K562 (cell line): ENCODE measurements around the gene SLC4A1. TPM values are rescaled to one million over a fixed set of nuclear protein-coding genes. Genes with fewer than 3 reads are reported as not detected.
A peak's percentile ranks its signal among the peaks of the same experiment; 100 is the strongest.

ENCODE experiments used
- ATF4 ChIP-seq: fragments of 450-650 bp; formaldehyde crosslinking; IDR thresholded peaks from 2 replicates; pipeline ENCODE4 v1.4.0; 2022; ENCODE audit warnings: mild to moderate bottlenecking, moderate library complexity
- E2F3 ChIP-seq: fragments of 250-450 bp; sonication (Bioruptor Pico); IDR thresholded peaks from 2 replicates; pipeline ENCODE4 v1.4.0; 2020; ENCODE audit warnings: mild to moderate bottlenecking
- ELF1 ChIP-seq: fragments of 200-800 bp; sonication (Bioruptor generic); IDR thresholded peaks from 2 replicates; pipeline ENCODE4 v1.6.1; 2016; ENCODE audit warnings: missing genetic modification characterization, missing compliant biosample characterization
- FOXP1 ChIP-seq: sonication (generic); formaldehyde crosslinking; IDR thresholded peaks from 2 replicates; pipeline ENCODE4 v1.8.0; 2022; ENCODE audit warnings: mild to moderate bottlenecking, missing genetic modification reagents
- HOXB6 ChIP-seq: fragments of 250-450 bp; sonication (Bioruptor Pico); IDR thresholded peaks from 2 replicates; pipeline ENCODE4 v1.5.1; 2022; ENCODE audit warnings: mild to moderate bottlenecking, borderline replicate concordance
- ID3 ChIP-seq, 2 experiments: fragments of 250-450 bp in 1 of 2; fragments of 450-650 bp in 1 of 2; sonication (Bioruptor Pico) in 1 of 2; IDR thresholded peaks; 2 replicates each; pipeline versions ENCODE4 v1.6.1 to v1.8.0; 2016 to 2021; ENCODE audit warnings: mild to moderate bottlenecking in 2 of 2, moderate library complexity in 2 of 2, missing compliant biosample characterization in 1 of 2, missing genetic modification characterization in 1 of 2
- MAFF ChIP-seq: IDR thresholded peaks from 2 replicates; pipeline ENCODE4 v1.6.1; 2012; ENCODE audit warnings: low read length, improper control_type of control experiment
- MCM2 ChIP-seq: fragments of 450-650 bp; IDR thresholded peaks from 2 replicates; pipeline ENCODE4 v1.6.1; 2017; ENCODE audit warnings: low read depth, mild to moderate bottlenecking
- MCM3 ChIP-seq: fragments of 450-650 bp; IDR thresholded peaks from 2 replicates; pipeline ENCODE4 v1.6.1; 2016
- MYC ChIP-seq, 2 experiments: fragments of 250-450 bp in 1 of 2; sonication (Bioruptor Pico) in 1 of 2; IDR thresholded peaks; 2 replicates each; pipeline versions ENCODE4 v1.5.1 to v1.6.1; 2012 to 2021; ENCODE audit warnings: low read depth in 2 of 2, borderline replicate concordance in 1 of 2, improper control_type of control experiment in 1 of 2, low read length in 1 of 2, mild to moderate bottlenecking in 1 of 2, moderate library complexity in 1 of 2
- NFE2 ChIP-seq: IDR thresholded peaks from 2 replicates; pipeline ENCODE4 v1.6.1; 2014; ENCODE audit warnings: antibody characterized with exemption, low read depth
- NFIC ChIP-seq: fragments of 450-650 bp; IDR thresholded peaks from 2 replicates; pipeline ENCODE4 v1.6.1; 2017; ENCODE audit warnings: mild to moderate bottlenecking, inconsistent platforms
- NFYB ChIP-seq: IDR thresholded peaks from 2 replicates; pipeline ENCODE4 v1.6.1; 2011; ENCODE audit warnings: mild to moderate bottlenecking, moderate library complexity; ENCODE audit not compliant: insufficient read length; ENCODE audit errors: extremely low read depth
- PHF21A ChIP-seq: fragments of 450-650 bp; IDR thresholded peaks from 2 replicates; pipeline ENCODE4 v1.6.1; 2017; ENCODE audit warnings: low read depth, borderline replicate concordance
- SREBF1 ChIP-seq: fragments of 150-350 bp; IDR thresholded peaks from 2 replicates; pipeline ENCODE4 v1.6.1; 2014; ENCODE audit warnings: antibody characterized with exemption, low read depth, low read length, borderline replicate concordance
- U2AF1 ChIP-seq: fragments of 200-400 bp; formaldehyde crosslinking; optimal IDR thresholded peaks from 2 replicates; pipeline ENCODE3; 2017; ENCODE audit warnings: mild to moderate bottlenecking, low read depth, low read length, moderate library complexity
- WHSC1 ChIP-seq: IDR thresholded peaks from one replicate; pipeline ENCODE4 v1.6.1; 2012; ENCODE audit warnings: low read length, control low read depth, inconsistent platforms
- XRCC4 ChIP-seq: IDR thresholded peaks from one replicate; pipeline ENCODE4 v1.6.1; 2011; ENCODE audit not compliant: insufficient read depth, insufficient read length; ENCODE audit errors: extremely low read depth
- ZFP91 ChIP-seq: sonication (generic); formaldehyde crosslinking; IDR thresholded peaks from 2 replicates; pipeline ENCODE4 v1.8.0; 2022; ENCODE audit warnings: mild to moderate bottlenecking, missing genetic modification reagents
- ZNF143 ChIP-seq: sonication (generic); formaldehyde crosslinking; IDR thresholded peaks from 2 replicates; pipeline ENCODE4 v1.9.0; 2022; ENCODE audit warnings: mild to moderate bottlenecking, missing genetic modification reagents
- ZNF174 ChIP-seq: fragments of 250-450 bp; sonication (Bioruptor Pico); IDR thresholded peaks from 2 replicates; pipeline ENCODE4 v1.4.0; 2020; ENCODE audit warnings: mild to moderate bottlenecking
- ZNF24 ChIP-seq: fragments of 450-650 bp; IDR thresholded peaks from 2 replicates; pipeline ENCODE4 v1.6.1; 2016
- ZNF316 ChIP-seq: fragments of 450-650 bp; IDR thresholded peaks from 2 replicates; pipeline ENCODE4 v1.6.1; 2016
- ZNF584 ChIP-seq: fragments of 200-800 bp; sonication (Bioruptor generic); IDR thresholded peaks from 2 replicates; pipeline ENCODE4 v1.6.1; 2016; ENCODE audit warnings: low read depth, mild to moderate bottlenecking, missing genetic modification characterization, missing compliant biosample characterization
- ZSCAN32 ChIP-seq: fragments of 450-650 bp; formaldehyde crosslinking; IDR thresholded peaks from 2 replicates; pipeline ENCODE4 v1.4.0; 2020; ENCODE audit warnings: mild to moderate bottlenecking, moderate library complexity
- polyA plus RNA-seq, 8 experiments: library from polyadenylated mRNA; depleted of rRNA in 4 of 8; stranded (reverse) in 5 of 8; unstranded in 3 of 8; fragments of >200 nt; fragmentation: Nextera tagmentation in 2 of 8; fragmentation: Illumina TruSeq in 1 of 8; extraction: Ambion mirVana in 2 of 8; extraction: Trizol in 1 of 8; gene quantifications; 2 replicates each; pipeline versions ENCODE4 v1.2.1 to v1.2.3, GENCODE V29; 2011 to 2014; ENCODE audit warnings: inconsistent platforms in 1 of 8, missing spikeins in 1 of 8
- total RNA-seq, 7 experiments: library from RNA; depleted of rRNA in 6 of 7; stranded (reverse); fragments of >200 nt in 6 of 7; fragmentation: Illumina TruSeq in 2 of 7; extraction: Trizol in 2 of 7; gene quantifications; 2 replicates each; pipeline versions ENCODE4 v1.2.1 to v1.2.3, GENCODE V29; 2011 to 2021; ENCODE audit warnings: low replicate concordance in 1 of 7
- TF ChIP-seq, protein P1 (sequence below): sonication (generic); formaldehyde crosslinking; IDR thresholded peaks from 2 replicates; pipeline ENCODE4 v1.8.1; 2023; ENCODE audit warnings: mild to moderate bottlenecking, missing genetic modification reagents, moderate library complexity

SLC4A1 gene
- total and polyA plus RNA-seq, 9 of the 15 experiments (the other 6 are each of a cell fraction or from before 2014, with no cell fraction given), result 0.14 to 1.00 (median 0.53) TPM

DNA sequence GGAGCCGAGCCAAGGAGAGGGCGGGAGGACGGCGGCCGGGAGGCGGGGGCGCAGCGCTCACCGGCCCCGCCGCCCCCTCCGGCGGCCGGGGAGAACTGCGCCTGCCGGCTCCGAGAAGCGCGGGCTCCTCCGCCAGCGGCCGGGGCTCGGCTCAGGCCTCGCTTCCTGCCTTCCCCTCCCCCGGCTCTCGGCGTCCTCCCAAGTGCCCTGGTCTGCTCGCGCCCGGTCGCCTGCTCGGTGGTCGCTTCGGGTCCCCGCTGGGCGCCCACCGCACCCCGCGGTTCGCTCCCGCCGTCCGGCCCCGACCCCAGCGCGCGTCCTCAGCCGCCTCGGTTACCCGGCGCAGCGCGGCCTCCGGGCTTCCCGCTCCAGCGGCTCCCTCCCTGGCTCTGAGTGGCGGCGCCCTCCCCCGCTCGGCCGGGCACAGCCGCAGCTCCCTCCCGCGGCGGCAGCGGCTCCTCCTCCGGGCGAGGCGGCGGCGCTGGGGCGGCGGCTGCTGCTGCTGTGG is 48.8 kb downstream of the SLC4A1 start (continued):
- TF ChIP-seq MAFF (no peak), ZSCAN32 (no peak), ID3 (CRISPR knock-in tag; IDR thresholded peaks at IDR 0.05) (no peak), ID3 (tag; IDR thresholded peaks at IDR 0.05) (peak; percentile 65; the same call in 1 of the 2 replicates), ZNF24 (no peak), ZNF584 (CRISPR knock-in tag) (no peak), WHSC1 (no peak), MCM2 (no peak), XRCC4 (no peak), PHF21A (no peak), ZNF143 (CRISPR knock-in tag) (no peak), MCM3 (no peak), NFIC (0 out of 2 replicates have a peak, but pooled peaks have one; percentile 9), U2AF1 (no peak), ZNF174 (CRISPR knock-in tag) (no peak), SREBF1 (no peak), ZFP91 (no peak), E2F3 (CRISPR knock-in tag) (peak; percentile 78), NFYB (no peak), ELF1 (tag) (no peak), NFE2 (no peak), FOXP1 (no peak; the same call in none of the 2 replicates), MYC (IDR thresholded peaks at IDR 0.05; ENCODE audit: low read depth, low read length) (no peak; the same call in 1 of the 2 replicates), MYC (CRISPR knock-in tag; IDR thresholded peaks at IDR 0.05; ENCODE audit: borderline replicate concordance, low read depth) (no peak), HOXB6 (no peak), ZNF316 (no peak), ATF4 (CRISPR knock-in tag) (no peak)
- TF ChIP-seq, protein P1, sequence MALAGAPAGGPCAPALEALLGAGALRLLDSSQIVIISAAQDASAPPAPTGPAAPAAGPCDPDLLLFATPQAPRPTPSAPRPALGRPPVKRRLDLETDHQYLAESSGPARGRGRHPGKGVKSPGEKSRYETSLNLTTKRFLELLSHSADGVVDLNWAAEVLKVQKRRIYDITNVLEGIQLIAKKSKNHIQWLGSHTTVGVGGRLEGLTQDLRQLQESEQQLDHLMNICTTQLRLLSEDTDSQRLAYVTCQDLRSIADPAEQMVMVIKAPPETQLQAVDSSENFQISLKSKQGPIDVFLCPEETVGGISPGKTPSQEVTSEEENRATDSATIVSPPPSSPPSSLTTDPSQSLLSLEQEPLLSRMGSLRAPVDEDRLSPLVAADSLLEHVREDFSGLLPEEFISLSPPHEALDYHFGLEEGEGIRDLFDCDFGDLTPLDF (CRISPR knock-in tag), result no peak
